Mammary epithelial cell (primary cell): ENCODE results near the gene DDAH2.

ENCODE experiments used
- EZH2 ChIP-seq: IDR thresholded peaks from 2 replicates; pipeline ENCODE4 v1.6.1; 2012; ENCODE audit warnings: low read length, inconsistent platforms, borderline replicate concordance
- TF ChIP-seq, protein P1 (sequence below), 2 donors: IDR thresholded peaks in 1 of 2; conservative IDR thresholded peaks in 1 of 2; 2 replicates each; pipeline ENCODE4 v1.5.1; 2011 to 2012; ENCODE audit warnings: inconsistent platforms in 2 of 2, low read length in 2 of 2, mild to moderate bottlenecking in 2 of 2, control low read depth in 1 of 2, low read depth in 1 of 2; ENCODE audit not compliant: insufficient read depth in 1 of 2; ENCODE audit errors: extremely low read depth in 1 of 2

DNA sequence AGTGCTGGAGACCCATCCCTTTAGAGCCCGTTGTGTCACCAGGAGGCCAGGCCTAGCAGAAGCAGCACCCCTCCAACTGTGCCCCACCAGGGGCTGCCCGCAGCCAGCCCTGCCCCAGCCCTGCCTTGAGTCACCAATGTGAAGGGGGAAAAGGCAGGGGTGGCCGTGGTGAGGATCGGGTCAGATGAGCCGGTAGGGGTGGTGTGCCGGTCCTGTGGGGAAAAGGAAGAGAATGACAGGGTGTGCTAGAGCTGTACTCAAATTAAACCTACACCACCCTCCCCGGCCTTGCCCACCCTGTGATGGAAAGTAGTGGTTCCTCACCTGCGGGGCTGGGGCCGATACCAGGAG, 36.4 kb upstream of the DDAH2 start:
- TF ChIP-seq, protein P1, sequence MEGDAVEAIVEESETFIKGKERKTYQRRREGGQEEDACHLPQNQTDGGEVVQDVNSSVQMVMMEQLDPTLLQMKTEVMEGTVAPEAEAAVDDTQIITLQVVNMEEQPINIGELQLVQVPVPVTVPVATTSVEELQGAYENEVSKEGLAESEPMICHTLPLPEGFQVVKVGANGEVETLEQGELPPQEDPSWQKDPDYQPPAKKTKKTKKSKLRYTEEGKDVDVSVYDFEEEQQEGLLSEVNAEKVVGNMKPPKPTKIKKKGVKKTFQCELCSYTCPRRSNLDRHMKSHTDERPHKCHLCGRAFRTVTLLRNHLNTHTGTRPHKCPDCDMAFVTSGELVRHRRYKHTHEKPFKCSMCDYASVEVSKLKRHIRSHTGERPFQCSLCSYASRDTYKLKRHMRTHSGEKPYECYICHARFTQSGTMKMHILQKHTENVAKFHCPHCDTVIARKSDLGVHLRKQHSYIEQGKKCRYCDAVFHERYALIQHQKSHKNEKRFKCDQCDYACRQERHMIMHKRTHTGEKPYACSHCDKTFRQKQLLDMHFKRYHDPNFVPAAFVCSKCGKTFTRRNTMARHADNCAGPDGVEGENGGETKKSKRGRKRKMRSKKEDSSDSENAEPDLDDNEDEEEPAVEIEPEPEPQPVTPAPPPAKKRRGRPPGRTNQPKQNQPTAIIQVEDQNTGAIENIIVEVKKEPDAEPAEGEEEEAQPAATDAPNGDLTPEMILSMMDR (conservative IDR thresholded peaks at IDR 0.05 in 1 of 2, IDR thresholded peaks at IDR 0.05 in 1 of 2; ENCODE audit: extremely low read depth in 1 of 2, insufficient read depth in 1 of 2, low read depth in 1 of 2, low read length in 2 of 2) = no peak
- no peak for TF ChIP-seq EZH2
